HUES48 (cell line): ENCODE results near the gene LYZL6.

Source experiments
- H3K27ac ChIP-seq: one replicate; pipeline ENCODE4 v1.7.0; 2013; ENCODE audit warnings: low read depth, low read length, inconsistent platforms
- H3K27me3 ChIP-seq: 2 replicates; pipeline ENCODE4 v1.6.1; 2013; ENCODE audit warnings: mild to moderate bottlenecking, low read length; ENCODE audit not compliant: control insufficient read depth, insufficient read depth
- H3K36me3 ChIP-seq: 2 replicates; pipeline ENCODE4 v1.6.1; 2013; ENCODE audit warnings: low read length; ENCODE audit not compliant: control insufficient read depth, insufficient read depth
- H3K4me1 ChIP-seq: 2 replicates; pipeline ENCODE4 v1.6.1; 2013; ENCODE audit warnings: mild to moderate bottlenecking, low read length; ENCODE audit not compliant: control insufficient read depth, insufficient read depth
- H3K4me3 ChIP-seq: 2 replicates; pipeline ENCODE4 v1.5.1; 2013; ENCODE audit warnings: mild to moderate bottlenecking, low read depth, low read length
- H3K9ac ChIP-seq: 2 replicates; pipeline ENCODE4 v1.6.1; 2013; ENCODE audit warnings: mild to moderate bottlenecking, low read depth, low read length, moderate library complexity
- H3K9me3 ChIP-seq: 2 replicates; pipeline ENCODE4 v1.6.1; 2013; ENCODE audit warnings: low read length; ENCODE audit not compliant: control insufficient read depth, insufficient read depth

LYZL6 gene

GRCh38 chr17:35943537-35943936, at the start of gene LYZL6:
Gene LYZL6 (minus strand): TSS chr17:35943713. CDS start chr17:35939356, 4,357 bp downstream.
- Histone ChIP-seq H3K27ac (no peak within 1 kb of the TSS), H3K9me3 (no peaks in the 10 kb centered on the region), H3K4me1 (no peaks in the 10 kb centered on the region), H3K36me3 (no peaks in the 10 kb centered on the region), H3K4me3 (no peak within 1 kb of the TSS), H3K9ac (no peak within 1 kb of the TSS), H3K27me3 (no peaks in the 10 kb centered on the region)

- no peaks in the 10 kb centered on the region; the same call in 1 of the 2 replicates for H3K9me3 ChIP-seq
- no peak overlapping the region for H3K9ac ChIP-seq
- H3K27me3 ChIP-seq, result no peaks in the 10 kb centered on the region
- no peak overlapping the region for H3K27ac ChIP-seq
- no peaks in the 10 kb centered on the region for H3K36me3 ChIP-seq
- H3K4me1 ChIP-seq, result no peaks in the 10 kb centered on the region
- no peak overlapping the region for H3K4me3 ChIP-seq
Observed at GRCh38 chr17:35991075-35991474, 47.6 kb upstream of the LYZL6 start.

- Histone ChIP-seq H3K27ac (no peak overlapping the region), H3K9ac (no peak overlapping the region), H3K36me3 (no peaks in the 10 kb centered on the region), H3K4me1 (no peaks in the 10 kb centered on the region), H3K9me3 (no peaks in the 10 kb centered on the region; the same call in 1 of the 2 replicates), H3K4me3 (no peak overlapping the region), H3K27me3 (no peaks in the 10 kb centered on the region)
Observed at GRCh38 chr17:35988164-35988563, 44.7 kb upstream of the LYZL6 start.

- no peaks in the 10 kb centered on the region for H3K9me3 ChIP-seq
Observed at GRCh38 chr17:35986643-35987042, 43.1 kb upstream of the LYZL6 start, which contains the start of gene CCL14. Gene CCL14 (minus strand): TSS chr17:35986729. CDS start chr17:35986649, 80 bp downstream.

GRCh38 chr17:35984140-35984539, 40.6 kb upstream of the LYZL6 start:
- H3K4me3 ChIP-seq, result no peak overlapping the region
- H3K36me3 ChIP-seq, result no peaks in the 10 kb centered on the region
- H3K9ac ChIP-seq, result no peak overlapping the region
- no peaks in the 10 kb centered on the region for H3K9me3 ChIP-seq
- no peak overlapping the region for H3K27ac ChIP-seq
- H3K4me1 ChIP-seq, result no peaks in the 10 kb centered on the region
- H3K27me3 ChIP-seq, result no peaks in the 10 kb centered on the region

More at GRCh38 chr17:35986643-35987042, 43.1 kb upstream of the LYZL6 start, which contains the start of gene CCL14:
- H3K27ac ChIP-seq, result no peak within 1 kb of the TSS
- H3K9ac ChIP-seq, result no peak within 1 kb of the TSS
- no peaks in the 10 kb centered on the region for H3K36me3 ChIP-seq
- H3K4me3 ChIP-seq, result no peak within 1 kb of the TSS
- no peaks in the 10 kb centered on the region for H3K27me3 ChIP-seq
- H3K4me1 ChIP-seq, result no peaks in the 10 kb centered on the region

- no peaks in the 10 kb centered on the region for H3K9me3 ChIP-seq
- H3K36me3 ChIP-seq, result no peaks in the 10 kb centered on the region
- no peaks in the 10 kb centered on the region for H3K27me3 ChIP-seq
- H3K27ac ChIP-seq, result no peak overlapping the region
- no peak overlapping the region for H3K9ac ChIP-seq
- no peaks in the 10 kb centered on the region for H3K4me1 ChIP-seq
- H3K4me3 ChIP-seq, result no peak overlapping the region
Observed at GRCh38 chr17:35982409-35983191, 39.1 kb upstream of the LYZL6 start.

GRCh38 chr17:35981908-35982330, 38.4 kb upstream of the LYZL6 start:
- Histone ChIP-seq H3K4me3 (no peak overlapping the region), H3K36me3 (no peaks in the 10 kb centered on the region), H3K4me1 (no peaks in the 10 kb centered on the region), H3K9me3 (no peaks in the 10 kb centered on the region), H3K9ac (no peak overlapping the region), H3K27ac (no peak overlapping the region), H3K27me3 (no peaks in the 10 kb centered on the region)

- Histone ChIP-seq H3K36me3 (no peaks in the 10 kb centered on the region), H3K4me1 (no peaks in the 10 kb centered on the region), H3K9me3 (no peaks in the 10 kb centered on the region), H3K9ac (no peak within 1 kb of the TSS), H3K27ac (no peak within 1 kb of the TSS), H3K4me3 (no peak within 1 kb of the TSS), H3K27me3 (no peaks in the 10 kb centered on the region)
Observed at GRCh38 chr17:35981246-35981645, 37.7 kb upstream of the LYZL6 start, which contains the start of gene CCL16. Gene CCL16 (minus strand): TSS chr17:35981497. CDS start chr17:35981420, 77 bp downstream.

GRCh38 chr17:35978346-35978745, 34.8 kb upstream of the LYZL6 start:
- Histone ChIP-seq H3K36me3 (no peaks in the 10 kb centered on the region), H3K9ac (no peak overlapping the region), H3K27ac (no peak overlapping the region), H3K4me1 (no peaks in the 10 kb centered on the region), H3K9me3 (no peaks in the 10 kb centered on the region), H3K4me3 (no peak overlapping the region), H3K27me3 (no peaks in the 10 kb centered on the region)

- no peaks in the 10 kb centered on the region for H3K4me1 ChIP-seq
- no peak overlapping the region for H3K4me3 ChIP-seq
- no peak overlapping the region for H3K9ac ChIP-seq
- no peaks in the 10 kb centered on the region for H3K9me3 ChIP-seq
- no peaks in the 10 kb centered on the region for H3K36me3 ChIP-seq
- no peak overlapping the region for H3K27ac ChIP-seq
- no peaks in the 10 kb centered on the region for H3K27me3 ChIP-seq
Observed at GRCh38 chr17:35977509-35977908, 34.0 kb upstream of the LYZL6 start.
